ENCODE data around the gene CCDC142. TPM values are rescaled to one million over a fixed set of nuclear protein-coding genes. Genes with fewer than 3 reads are reported as not detected.

Gene CCDC142
- polyA plus RNA-seq, 1 donor from 2014 or later, result 21.6 TPM

DNA sequence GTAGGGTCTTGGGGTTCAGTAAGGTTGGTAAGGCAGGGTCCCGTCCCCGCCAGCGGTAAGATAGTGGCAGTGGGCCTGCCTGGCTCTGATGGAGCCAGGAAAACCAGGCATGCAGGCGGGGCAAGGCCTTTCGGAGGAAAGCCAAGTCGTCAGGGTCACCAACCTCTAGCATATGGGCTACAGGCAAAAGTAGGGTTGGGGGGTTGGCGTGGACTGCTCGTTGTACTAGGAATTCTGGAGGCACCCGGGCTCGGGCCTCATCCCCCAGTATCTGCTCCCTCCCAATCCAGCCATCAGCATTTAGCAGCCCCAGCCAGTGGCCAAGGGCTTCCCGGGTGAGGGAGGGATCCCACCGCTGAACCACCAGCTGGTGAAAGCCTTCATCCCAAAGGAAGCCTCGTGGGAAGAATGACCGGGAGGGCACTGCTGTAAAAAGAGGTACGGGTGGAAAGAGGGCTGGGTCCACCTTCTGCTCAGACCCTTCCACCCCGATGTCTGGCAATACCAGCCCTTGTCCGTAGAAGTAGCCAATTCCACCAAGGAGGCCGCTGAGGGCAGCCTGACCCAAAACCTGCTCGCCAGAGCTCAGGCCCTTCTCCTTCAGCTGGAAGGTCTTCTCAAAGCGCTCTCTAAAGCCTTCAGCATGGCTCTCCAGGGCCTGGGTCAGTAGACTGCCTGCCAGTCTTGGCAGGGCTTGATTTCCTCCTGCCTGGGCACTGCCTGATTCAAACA, 20.6 kb downstream of the CCDC142 start:
- Histone ChIP-seq H3K9ac (ENCODE audit: low read length) (no peak overlapping the region), H3K27ac (ENCODE audit: low read length) (no peak overlapping the region), H3K4me2 (ENCODE audit: low read length) (no peak overlapping the region), H4K20me1 (ENCODE audit: insufficient read depth) (no peaks in the 10 kb centered on the region), H3K4me3 (ENCODE audit: low read length) (no peak overlapping the region), H3K36me3 (ENCODE audit: insufficient read depth, low read length) (no peaks in the 10 kb centered on the region), H3K9me2 (ENCODE audit: insufficient read depth, low read length) (no peaks in the 10 kb centered on the region), H3K9me3 (ENCODE audit: low read length) (no peaks in the 10 kb centered on the region), H3K79me2 (replicated peaks; ENCODE audit: insufficient read depth, low read length) (peaks cover 18% of the 10 kb centered on the region), H3K27me3 (ENCODE audit: insufficient read depth, low read depth, low read length) (no peaks in the 10 kb centered on the region), H2AFZ (ENCODE audit: low read depth, low read length) (no peak overlapping the region), H3F3A (ENCODE audit: insufficient read depth, low read length, poor library complexity, severe bottlenecking) (no peaks in the 10 kb centered on the region)
- TF ChIP-seq TAF1 (IDR thresholded peaks at IDR 0.05; ENCODE audit: low read depth) (no peak), EZH2 (IDR thresholded peaks at IDR 0.05; ENCODE audit: borderline replicate concordance, insufficient read depth, low read length, poor library complexity, severe bottlenecking) (no peak), MXI1 (conservative IDR thresholded peaks at IDR 0.05; ENCODE audit: poor library complexity, severe bottlenecking) (no peak), SMC3 (conservative IDR thresholded peaks at IDR 0.05; ENCODE audit: poor library complexity) (no peak), EP300 (conservative IDR thresholded peaks at IDR 0.05; ENCODE audit: poor library complexity, severe bottlenecking) (no peak), RAD21 (conservative IDR thresholded peaks at IDR 0.05) (no peak), POLR2AphosphoS5 (IDR thresholded peaks at IDR 0.05) (no peak)
- TF ChIP-seq, protein P1, sequence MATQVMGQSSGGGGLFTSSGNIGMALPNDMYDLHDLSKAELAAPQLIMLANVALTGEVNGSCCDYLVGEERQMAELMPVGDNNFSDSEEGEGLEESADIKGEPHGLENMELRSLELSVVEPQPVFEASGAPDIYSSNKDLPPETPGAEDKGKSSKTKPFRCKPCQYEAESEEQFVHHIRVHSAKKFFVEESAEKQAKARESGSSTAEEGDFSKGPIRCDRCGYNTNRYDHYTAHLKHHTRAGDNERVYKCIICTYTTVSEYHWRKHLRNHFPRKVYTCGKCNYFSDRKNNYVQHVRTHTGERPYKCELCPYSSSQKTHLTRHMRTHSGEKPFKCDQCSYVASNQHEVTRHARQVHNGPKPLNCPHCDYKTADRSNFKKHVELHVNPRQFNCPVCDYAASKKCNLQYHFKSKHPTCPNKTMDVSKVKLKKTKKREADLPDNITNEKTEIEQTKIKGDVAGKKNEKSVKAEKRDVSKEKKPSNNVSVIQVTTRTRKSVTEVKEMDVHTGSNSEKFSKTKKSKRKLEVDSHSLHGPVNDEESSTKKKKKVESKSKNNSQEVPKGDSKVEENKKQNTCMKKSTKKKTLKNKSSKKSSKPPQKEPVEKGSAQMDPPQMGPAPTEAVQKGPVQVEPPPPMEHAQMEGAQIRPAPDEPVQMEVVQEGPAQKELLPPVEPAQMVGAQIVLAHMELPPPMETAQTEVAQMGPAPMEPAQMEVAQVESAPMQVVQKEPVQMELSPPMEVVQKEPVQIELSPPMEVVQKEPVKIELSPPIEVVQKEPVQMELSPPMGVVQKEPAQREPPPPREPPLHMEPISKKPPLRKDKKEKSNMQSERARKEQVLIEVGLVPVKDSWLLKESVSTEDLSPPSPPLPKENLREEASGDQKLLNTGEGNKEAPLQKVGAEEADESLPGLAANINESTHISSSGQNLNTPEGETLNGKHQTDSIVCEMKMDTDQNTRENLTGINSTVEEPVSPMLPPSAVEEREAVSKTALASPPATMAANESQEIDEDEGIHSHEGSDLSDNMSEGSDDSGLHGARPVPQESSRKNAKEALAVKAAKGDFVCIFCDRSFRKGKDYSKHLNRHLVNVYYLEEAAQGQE (IDR thresholded peaks at IDR 0.05; ENCODE audit: borderline replicate concordance), result no peak
- TF ChIP-seq, protein P2, sequence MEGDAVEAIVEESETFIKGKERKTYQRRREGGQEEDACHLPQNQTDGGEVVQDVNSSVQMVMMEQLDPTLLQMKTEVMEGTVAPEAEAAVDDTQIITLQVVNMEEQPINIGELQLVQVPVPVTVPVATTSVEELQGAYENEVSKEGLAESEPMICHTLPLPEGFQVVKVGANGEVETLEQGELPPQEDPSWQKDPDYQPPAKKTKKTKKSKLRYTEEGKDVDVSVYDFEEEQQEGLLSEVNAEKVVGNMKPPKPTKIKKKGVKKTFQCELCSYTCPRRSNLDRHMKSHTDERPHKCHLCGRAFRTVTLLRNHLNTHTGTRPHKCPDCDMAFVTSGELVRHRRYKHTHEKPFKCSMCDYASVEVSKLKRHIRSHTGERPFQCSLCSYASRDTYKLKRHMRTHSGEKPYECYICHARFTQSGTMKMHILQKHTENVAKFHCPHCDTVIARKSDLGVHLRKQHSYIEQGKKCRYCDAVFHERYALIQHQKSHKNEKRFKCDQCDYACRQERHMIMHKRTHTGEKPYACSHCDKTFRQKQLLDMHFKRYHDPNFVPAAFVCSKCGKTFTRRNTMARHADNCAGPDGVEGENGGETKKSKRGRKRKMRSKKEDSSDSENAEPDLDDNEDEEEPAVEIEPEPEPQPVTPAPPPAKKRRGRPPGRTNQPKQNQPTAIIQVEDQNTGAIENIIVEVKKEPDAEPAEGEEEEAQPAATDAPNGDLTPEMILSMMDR (IDR thresholded peaks at IDR 0.05; ENCODE audit: poor library complexity, severe bottlenecking), result no peak

DNA sequence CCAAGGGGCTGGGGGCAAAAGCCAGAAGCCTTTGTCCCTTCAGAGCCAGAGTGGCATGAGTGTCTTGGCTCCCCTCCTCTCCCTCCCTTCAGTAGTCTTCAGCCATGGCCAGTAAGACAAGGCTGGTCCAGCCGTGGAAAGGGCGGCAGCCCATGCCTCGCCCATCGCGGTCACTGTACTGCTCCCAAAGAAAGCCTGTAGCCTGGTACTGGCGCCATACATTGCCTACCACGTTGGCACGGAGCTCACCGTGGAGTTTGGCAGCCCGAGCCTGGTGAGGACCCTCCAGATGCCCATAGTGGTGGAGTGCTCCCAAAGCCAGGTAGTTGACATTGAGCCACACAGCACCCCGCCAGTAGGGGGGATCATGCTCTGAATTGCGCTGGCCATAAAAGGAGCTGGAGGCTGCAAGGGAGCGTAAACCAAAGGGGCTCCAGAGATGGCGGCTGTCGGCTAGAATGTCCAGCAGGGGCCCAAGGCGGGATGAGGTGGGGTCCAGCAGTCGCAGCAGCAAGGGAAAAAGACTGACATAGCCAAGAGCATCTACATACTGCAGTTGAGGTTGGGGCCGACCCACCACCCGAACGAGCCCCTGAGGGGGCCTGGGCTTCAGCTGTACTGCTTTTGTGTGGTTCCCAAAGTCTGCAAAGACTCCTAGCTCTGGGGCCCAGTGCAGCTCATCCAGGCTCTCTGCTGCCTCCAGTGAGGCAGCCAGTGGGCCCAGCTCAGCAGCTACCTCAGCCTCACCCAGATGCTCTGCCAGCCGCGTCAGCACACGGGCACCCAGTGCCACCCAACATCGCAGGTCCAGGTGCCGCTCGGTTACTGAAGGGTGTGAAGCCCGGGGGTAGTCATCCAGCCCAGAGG, 21.4 kb downstream of the CCDC142 start:
- TF ChIP-seq RAD21 (conservative IDR thresholded peaks at IDR 0.05) (no peak), EP300 (conservative IDR thresholded peaks at IDR 0.05; ENCODE audit: poor library complexity, severe bottlenecking) (no peak), SMC3 (conservative IDR thresholded peaks at IDR 0.05; ENCODE audit: poor library complexity) (no peak), TAF1 (IDR thresholded peaks at IDR 0.05; ENCODE audit: low read depth) (no peak), EZH2 (IDR thresholded peaks at IDR 0.05; ENCODE audit: borderline replicate concordance, insufficient read depth, low read length, poor library complexity, severe bottlenecking) (no peak), POLR2AphosphoS5 (IDR thresholded peaks at IDR 0.05) (no peak), MXI1 (conservative IDR thresholded peaks at IDR 0.05; ENCODE audit: poor library complexity, severe bottlenecking) (no peak)
- TF ChIP-seq, protein P2 (IDR thresholded peaks at IDR 0.05; ENCODE audit: poor library complexity, severe bottlenecking), result no peak
- TF ChIP-seq, protein P1 (IDR thresholded peaks at IDR 0.05; ENCODE audit: borderline replicate concordance), result no peak
- peaks cover 18% of the 10 kb centered on the region for H3K79me2 ChIP-seq (replicated peaks; ENCODE audit: insufficient read depth, low read length)

More for the DNA sequence above, 21.4 kb downstream of the CCDC142 start:
- no peak overlapping the region for H3K4me3 ChIP-seq (ENCODE audit: low read length)
- H2AFZ ChIP-seq (ENCODE audit: low read depth, low read length), result no peak overlapping the region
- H3K9me3 ChIP-seq (ENCODE audit: low read length), result no peaks in the 10 kb centered on the region
- no peaks in the 10 kb centered on the region for H3K27me3 ChIP-seq (ENCODE audit: insufficient read depth, low read depth, low read length)
- H3F3A ChIP-seq (ENCODE audit: insufficient read depth, low read length, poor library complexity, severe bottlenecking), result no peaks in the 10 kb centered on the region
- no peak overlapping the region for H3K27ac ChIP-seq (ENCODE audit: low read length)
- H3K9me2 ChIP-seq (ENCODE audit: insufficient read depth, low read length), result no peaks in the 10 kb centered on the region
- no peaks in the 10 kb centered on the region for H3K36me3 ChIP-seq (ENCODE audit: insufficient read depth, low read length)
- no peaks in the 10 kb centered on the region for H4K20me1 ChIP-seq (ENCODE audit: insufficient read depth)
- no peak overlapping the region for H3K9ac ChIP-seq (ENCODE audit: low read length)
- no peak overlapping the region for H3K4me2 ChIP-seq (ENCODE audit: low read length)
